HG03108 (cell line): Measurements from ENCODE around the gene TNFAIP3.

Source experiments
- ATAC-seq: cut with Tn5 transposase; IDR thresholded peaks from one replicate; pipeline ENCODE4 v1.9.1; 2021; ENCODE audit warnings: moderate library complexity; ENCODE audit not compliant: unreplicated experiment

Gene TNFAIP3

DNA sequence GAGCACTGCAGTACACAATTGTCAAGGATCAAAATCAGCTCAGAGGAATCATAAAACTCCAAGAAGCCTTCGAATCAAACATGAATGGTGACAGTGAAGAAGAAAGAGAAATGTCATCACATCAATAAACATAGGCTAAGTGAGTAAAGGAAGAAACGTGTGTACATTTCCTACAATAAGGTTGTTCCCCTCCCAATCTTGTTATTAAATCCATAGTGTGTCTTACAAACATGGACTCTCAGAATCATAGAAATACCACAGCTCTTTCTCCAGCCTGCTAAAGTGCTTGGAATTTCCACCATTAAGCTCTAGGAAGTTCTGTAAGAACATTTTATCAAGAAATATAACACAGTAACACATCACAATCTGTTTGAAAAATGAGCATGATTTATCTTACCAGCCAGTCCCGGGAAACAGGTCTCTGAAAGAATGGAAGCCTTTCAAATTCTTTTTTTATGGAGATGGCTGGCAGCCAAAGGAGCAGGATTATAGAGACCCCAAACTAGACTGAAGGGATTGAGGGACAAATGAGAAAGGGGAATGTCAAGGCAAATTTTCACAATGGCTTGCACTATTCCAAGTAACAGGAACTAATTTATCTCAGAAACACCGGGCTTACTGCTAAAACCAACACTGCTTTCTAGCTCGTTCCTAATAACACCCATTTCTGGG lies 4.5 kb upstream of the TNFAIP3 start:
- ATAC-seq, result no peak

DNA sequence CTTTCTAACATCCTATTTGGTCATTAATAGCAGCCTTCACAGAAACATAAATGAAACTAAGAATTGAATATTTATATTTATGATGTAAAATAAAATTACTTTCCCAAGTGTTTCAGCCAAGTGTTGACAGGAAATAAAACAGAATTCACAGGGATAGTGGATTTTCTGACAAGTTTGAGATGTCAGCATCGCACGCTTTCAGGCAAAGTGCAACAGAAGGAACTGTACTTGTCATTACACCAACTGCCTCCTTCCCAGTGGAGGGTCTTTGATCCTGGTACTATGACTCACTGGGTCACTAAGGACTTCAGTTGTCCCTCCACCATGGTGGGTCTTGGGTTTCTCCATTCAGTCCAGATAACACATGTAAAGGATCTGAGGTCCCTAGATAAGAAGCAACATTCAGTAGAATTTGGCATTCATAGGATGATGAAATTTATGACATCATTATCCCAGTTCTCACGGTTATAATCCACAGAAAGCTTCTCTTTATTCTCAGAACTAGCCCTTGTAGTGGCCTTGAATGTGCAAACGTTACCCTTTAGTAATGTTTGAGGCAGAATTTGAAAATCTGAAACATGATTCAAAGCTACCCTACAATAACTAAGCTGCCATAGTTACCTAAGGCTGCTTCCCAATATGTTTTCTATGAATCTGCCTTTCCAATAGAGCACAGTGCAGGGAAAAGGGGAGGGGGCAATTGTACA lies 3.8 kb upstream of the TNFAIP3 start:
- no peak for ATAC-seq

DNA sequence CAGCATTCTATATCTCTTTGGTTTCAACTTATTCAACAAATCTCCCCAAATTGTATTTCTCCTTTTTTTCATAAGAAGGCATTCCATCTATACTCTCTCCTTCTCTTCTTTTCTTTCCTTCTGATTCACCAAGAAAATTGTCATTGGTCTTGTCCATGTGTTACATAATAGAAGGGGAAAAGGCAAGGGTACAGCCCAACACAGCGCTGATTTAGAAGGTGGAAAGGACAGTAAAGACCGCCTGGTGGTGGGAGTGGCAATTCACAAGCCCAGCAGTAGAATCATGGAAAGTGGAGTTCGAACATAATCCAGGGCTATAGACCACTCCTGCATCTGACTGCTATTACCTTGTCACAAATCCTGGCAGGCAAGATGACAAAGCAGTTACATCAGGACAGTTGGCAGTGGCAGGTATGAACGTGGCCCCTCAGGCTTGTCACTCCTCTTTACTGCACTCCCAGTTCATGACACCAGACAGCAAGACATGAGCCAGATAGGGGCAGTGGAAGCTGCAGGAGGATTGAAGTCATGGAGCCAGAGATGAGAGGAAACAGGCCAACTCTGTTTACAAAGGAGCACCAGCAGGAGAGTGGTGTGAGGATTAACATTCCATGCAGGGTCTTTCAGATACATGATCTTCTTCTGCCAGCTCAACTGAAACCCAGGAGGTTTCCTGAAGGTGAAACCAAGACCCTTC lies 2.1 kb upstream of the TNFAIP3 start:
- ATAC-seq, result no peak

DNA sequence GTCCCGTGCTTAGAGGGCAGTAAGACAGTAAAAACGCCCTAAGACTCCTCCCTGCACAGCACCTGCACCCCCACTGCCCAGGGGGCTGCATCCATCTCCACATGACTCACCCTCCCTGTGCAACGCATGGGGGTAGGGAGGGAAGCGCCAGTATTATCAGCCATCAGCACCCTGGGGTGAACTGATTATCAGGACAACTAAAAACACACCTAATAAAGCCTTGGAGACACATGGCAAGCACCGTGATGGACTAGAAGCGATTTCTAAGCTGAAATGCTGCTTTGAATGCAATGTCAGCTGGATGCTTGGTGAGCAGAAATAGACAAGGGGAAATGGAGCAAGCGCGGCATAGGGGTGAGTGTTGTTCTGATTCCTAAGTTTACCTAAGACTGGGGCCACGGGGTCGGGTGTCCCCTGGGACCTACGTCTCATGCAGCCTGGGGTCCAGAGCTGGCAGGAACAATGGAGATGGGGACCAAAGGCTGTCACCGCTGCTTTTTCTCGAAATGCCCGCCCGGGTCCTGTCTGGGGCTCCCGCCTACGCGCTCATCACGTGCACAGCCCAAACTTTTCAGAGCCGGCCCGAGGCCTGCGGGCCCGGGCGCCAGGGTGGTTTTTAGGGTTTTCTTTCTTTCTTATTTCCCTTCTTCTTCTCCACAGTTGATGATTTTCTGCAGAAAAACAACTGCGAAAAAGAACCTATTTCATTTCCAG lies 702 bp upstream of the TNFAIP3 start:
- ATAC-seq, result peak; percentile 18

DNA sequence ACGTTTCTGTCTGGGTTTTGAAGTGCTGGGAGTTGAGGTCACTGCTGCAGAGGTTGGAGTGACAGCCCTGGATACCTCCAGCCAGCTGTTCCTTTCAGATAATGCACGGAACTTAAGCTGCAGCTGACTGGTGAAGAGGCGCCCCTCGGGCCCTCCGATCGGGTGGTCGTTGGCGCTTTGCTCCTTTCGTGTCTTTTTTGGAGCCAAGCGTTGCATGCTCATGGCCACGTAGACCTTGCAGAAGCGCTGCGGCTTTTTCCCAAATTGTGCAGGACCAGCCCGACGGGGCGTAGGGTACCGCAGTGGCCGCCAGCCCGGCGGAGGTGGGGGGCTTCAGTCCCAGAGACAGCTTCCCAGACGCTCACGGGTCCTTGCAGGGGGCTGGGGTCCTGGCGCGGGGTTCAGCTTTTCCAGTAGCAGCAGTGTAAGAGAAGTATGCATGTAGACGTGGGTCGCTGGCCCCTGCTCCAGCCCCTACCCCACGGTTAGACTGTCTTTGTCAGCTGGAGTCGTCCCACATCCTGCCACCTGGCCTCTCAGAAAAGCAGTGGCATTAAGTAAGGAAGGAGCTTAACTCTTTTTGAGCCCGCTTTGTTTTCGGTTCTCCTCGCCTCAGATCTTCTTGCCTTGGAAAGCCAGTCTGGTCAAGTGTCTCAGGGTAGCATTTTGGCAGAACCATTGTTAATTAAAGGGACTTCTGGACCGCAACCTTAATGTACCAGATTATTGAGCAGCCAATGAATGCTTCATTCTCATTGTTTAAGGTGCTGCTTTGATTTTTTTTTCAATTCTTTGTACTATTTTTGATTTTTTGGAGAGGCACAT lies 838 bp downstream of the TNFAIP3 start:
- no peak for ATAC-seq

DNA sequence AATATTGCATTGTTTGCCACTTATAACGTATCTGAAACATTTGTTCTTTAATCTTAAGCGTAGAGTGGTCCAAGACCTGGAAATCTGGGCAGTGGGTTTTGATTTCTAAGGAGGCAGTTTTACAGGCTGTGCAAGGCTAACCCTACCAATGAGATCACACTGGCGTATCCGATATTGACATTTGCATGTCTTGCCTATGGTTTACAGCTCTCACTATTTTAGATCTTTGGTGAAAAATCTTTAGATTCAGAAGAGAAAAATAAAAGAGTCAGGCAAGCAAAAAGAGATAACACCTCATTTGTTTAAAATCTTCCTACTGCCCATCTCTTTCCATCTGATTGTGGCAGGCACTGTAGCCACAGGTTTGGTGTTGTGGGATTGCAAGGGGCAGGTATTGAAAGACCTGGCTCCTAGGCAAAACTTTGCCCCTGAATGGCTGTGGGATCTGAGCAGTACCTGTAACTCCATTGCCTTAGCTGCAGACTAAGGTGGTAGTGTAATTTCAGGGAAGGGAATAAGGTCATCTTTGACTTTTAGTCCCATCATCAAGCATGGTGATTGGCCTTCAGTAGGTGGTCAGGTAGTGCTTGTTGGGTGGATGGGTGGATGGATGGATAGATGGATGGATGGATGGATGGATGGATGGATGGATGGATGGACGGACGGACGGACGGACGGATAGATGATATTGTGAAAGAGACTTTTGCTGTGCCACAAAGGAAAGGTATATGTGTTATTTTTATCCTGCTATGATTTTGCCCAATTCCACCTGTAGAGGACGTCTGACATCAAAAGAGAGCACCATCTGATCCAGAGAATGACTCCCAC lies 1.9 kb downstream of the TNFAIP3 start:
- ATAC-seq, result no peak

DNA sequence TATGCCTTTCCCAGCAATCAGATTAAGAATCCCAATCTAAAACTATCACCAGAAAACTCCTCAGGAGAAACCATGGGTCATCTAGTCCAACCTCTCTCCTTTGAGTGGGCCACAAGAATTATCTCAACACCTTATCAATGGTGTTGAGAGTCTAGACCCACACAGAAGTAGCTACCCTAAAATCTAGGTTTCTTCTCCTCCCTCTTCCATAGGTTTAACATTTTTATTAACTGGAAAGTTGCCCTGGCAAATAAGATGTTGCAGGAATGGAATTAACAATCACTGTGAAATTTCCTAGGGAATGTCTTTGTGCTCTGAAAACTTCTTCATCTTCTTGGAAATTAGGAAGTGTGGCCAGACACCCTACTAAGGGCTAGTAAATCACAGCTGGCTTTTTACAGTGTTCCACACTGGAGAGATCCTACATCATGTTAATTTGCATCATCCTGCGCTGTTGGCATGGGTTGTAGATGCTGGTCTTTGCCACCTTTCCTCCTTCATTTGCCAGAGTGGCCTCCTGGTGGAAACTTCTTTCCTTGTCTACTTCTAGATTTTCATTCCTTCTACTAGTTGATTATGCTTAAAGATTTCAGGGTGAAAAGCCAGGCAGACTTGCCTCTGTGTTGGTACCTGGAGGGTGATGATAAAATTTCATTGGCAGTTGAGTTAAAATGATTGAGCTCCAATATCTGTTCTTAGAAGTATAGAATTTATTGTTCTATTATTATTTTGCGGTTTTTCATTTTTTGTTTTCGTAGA lies 2.7 kb downstream of the TNFAIP3 start:
- no peak for ATAC-seq

DNA sequence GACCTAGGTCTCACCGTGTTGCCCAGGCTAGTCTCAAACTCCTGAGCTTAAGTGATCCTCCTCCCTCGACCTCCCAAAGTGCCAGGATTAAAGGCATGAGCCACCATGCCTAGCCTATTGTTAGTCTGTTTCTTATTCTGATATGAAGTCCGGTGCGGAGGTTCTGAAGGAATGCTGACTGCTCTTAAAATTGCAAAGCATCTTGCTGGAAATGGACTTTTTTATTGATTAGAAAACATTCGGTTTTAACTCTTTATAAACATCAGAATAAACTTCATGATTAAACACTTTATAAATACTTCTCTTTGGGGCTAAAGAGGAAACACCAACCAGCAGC lies 3.2 kb downstream of the TNFAIP3 start:
- ATAC-seq, result no peak

DNA sequence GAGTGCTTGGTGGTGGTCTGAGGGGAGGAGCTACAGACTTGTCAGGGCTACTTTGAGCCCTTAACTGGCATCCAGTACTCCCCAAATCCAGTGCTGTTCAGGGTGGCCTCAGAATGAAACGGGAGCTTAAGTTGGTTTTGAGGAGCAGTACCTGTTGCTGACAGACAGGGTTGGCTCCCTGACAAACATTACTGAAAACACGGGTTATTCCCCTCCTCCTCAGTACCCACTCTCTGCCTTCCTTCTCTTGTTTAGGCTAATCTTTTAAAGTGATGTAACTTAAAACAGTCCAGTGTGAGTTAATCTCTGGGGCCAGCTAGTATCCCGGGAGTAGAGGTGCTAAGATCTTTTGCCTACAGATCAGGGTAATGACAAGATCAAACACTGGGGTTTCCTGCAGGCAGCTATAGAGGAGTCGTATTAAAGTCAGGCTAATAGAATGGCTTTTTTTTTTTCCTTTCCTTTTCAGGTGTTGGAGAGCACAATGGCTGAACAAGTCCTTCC lies 3.7 kb downstream of the TNFAIP3 start:
- no peak for ATAC-seq

DNA sequence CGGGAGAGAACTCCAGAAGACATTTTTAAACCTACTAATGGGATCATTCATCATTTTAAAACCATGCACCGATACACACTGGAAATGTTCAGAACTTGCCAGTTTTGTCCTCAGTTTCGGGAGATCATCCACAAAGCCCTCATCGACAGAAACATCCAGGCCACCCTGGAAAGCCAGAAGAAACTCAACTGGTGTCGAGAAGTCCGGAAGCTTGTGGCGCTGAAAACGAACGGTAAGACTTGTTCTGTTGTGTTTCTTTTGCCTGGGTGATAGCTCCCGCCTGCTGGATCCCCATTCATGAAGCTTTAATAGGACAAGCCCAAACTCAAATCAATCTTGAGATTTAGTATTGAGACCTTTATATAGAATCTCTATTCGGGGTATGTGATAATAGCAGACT lies 4.2 kb downstream of the TNFAIP3 start:
- no peak for ATAC-seq

DNA sequence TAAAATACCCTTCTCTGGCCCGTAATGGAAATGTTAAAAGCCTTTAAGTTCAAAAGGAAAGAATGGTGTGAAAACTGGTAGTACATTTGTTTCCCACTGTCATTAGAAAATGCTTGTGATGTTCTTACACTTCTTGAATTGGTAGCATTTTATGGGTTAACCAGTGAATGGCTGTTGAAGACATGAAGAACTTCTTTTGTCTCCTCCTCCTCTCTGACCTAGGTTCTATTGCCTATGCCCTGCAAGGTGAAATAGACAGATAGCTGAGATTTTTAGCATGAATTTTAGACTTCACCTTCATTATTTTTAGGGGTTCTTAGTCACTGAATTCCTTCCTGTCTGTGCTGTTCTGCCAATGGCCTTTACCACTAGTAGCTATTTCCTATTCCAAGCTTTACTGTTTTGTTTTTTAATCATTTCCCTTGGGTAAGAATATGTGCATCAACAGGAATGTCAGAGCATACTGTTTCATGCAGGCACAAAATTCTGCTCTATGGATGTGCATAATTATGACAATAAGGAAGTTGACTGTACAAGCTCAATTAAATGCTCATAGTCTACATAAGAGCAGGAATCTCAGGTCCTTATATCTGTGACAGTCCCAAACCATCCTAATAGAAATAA lies 4.9 kb downstream of the TNFAIP3 start:
- ATAC-seq, result no peak

DNA sequence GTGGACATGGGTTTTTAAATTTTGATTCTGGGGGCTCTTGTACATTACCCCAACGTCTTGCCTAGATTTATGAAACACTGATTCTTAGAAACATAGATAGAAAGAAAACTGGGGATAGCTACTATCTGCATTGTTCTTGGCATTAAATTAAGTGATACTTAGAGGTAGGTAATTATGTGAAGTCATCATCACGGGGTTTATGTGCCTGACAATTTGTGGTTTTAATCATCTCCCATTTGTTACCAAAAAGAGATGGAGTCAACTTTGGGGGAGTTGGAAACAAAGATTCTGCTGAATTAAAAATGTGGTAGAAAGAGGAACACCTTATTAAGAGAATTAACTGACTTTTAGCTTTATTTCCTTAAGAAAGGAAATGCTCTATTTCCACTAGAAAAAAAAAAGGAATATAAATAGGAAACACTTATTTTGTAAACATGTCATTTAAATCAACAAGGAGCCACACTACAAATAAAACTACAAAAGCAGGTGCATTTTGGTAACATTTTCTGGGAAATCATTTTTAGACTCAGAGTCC lies 5.6 kb downstream of the TNFAIP3 start:
- no peak for ATAC-seq

DNA sequence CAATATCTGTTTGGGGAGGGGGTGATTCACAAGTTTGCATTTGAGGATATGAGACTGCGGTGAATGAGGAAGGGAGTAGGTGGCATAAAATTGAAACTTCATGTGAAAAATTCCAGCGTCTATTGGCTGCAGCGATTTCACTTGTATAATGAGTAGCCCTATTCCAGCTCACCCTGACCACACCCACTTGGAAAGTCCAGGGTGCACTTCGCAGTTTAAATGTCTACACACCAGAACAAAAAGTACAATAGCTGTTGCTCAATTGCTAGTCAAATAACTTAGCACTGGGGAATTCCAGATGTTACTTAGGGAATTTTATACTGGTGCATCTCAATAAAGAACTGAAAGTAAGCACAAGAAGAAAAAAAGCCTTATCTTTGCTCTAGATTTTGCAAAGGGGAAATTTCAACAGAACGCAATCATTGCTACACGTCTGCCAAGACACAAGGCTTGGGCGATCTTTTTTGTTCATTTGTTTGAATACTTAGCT lies 6.3 kb downstream of the TNFAIP3 start:
- peak; percentile 39 for ATAC-seq

DNA sequence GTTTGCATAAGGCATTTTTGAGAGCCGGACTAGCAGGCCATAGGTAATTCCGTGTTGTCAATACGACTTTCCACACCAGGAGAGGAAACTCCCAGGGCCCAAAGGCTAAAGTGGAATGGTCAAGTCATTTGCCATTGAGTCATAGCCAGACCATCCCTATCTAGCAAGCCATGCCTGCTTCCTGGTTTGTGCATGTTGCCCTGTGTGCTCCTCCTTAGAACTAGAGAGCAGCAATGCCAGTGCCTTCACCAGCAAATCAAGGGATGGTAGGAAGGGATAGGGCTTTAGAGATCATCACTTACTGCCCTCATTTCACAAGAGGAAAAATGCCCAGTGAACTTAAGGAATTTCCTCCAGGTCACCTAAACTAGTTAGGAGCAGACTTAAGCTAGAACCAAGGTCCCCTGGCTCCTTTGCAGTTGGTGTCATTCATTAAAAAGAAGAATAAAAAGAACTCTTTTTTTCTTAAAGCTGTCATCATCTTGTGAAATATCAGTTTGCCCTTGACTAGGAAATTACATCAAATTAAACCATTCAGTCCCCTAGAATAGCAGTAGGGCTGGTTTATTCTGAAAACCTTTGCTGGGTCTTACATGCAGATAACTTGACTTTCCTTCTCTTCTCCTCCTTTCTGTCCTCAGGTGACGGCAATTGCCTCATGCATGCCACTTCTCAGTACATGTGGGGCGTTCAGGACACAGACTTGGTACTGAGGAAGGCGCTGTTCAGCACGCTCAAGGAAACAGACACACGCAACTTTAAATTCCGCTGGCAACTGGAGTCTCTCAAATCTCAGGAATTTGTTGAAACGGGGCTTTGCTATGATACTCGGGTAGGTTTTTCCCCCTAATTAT lies 7.4 kb downstream of the TNFAIP3 start:
- no peak for ATAC-seq

DNA sequence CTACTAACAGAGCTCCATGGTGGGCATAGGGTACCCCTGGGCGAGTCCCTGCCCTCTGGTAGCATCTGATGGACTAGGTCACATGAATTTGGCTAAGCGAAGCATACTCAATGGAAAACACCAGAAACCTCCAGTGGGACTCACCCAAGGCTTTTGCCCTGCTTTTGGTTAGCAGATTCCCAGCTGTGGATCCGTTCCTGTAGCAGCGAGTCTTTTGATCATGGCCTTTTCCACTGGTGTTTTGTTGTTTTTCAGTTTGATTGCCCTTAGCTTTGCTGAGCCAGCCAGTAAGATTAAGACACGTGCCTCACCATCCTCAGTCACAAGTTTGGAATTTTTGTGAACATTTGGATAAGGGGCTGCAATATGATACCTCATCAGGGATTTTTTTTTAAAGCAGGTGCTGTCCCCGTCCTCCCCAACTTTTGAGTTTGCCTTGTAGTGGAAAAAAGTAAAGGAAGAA lies 8.0 kb downstream of the TNFAIP3 start:
- ATAC-seq, result no peak

DNA sequence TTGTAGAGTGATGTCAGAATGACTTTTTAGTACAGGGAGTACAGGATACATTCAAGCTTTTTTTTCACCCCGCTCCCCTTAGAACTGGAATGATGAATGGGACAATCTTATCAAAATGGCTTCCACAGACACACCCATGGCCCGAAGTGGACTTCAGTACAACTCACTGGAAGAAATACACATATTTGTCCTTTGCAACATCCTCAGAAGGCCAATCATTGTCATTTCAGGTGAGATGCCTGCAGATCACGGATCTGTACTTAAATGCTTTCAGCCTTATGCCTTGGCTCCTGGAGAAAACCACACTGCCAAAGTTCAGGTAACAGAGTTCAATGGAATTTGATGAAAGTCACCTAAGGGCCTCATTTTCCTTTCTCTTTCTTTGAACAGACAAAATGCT lies 8.5 kb downstream of the TNFAIP3 start:
- no peak for ATAC-seq

DNA sequence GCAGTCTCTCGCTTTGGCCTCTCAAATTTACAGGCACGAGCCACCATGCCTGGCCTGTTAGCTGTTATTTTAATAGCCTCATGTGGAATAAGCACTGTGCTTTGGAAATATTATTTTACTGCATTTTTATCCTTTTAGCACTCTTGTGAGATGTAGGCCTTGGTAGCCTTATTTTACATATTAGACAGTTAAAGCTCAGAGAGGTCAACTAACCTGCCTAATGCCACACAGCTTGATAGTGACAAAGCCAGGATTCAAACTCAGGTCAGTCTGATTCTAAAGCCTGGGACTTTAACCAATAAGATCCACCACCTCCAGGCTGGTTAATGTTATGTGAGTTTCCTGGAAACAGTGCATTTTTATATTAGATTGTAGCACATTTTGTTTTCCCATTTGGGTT lies 9.5 kb downstream of the TNFAIP3 start:
- no peak for ATAC-seq
